Superior temporal gyrus (tissue), 1 donor: Measurements from ENCODE around the gene KIF14.
"Not testable (repeated sequence)": the region's sequence is repeated elsewhere in the genome, so short reads cannot be mapped to it uniquely, and the experiment has no call there.

Source experiments
- DNase-seq: peaks from one replicate; pipeline ENCODE4 v3.0.0-alpha.2; 2016; ENCODE audit errors: extremely low spot score

Gene KIF14

DNA sequence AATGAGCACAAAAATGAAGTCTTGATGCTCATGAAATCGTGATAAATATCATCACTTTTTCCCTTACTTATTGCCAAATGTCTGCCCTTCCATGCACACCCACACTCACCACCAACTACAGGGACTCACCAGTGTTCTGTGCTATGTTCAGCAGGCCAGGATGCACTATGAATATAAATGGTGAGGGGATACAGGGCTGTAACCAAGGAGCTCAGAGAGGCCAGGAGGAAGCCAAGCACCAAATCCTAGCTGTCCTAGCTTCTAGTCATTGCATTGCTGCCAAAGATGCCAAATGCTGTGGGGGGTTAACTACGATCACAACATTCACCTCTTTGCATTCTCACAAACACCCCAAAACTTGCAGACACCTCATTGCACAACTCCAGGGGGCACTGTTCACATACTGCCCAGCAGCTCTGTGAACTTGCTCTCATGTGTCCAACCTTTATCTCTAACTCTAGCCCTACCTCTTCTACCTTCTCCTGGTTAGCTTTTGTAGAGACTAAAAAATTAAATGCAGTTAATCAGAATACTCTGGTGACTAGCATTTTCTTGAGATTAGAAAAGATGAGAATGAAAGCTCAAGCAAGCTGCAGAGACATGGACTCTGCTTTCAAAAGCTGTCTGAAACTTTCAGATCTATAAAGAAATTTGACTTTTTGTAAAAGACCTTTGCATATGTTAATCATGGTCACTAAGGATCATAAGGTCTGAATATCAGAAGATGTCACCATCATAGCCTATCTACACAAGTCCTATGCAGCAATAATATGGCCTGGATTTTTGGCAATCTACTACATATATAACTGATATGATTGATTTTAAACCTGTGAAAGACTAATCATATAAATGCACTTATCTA, 13.9 kb upstream of the KIF14 start:
- no peak for DNase-seq

DNA sequence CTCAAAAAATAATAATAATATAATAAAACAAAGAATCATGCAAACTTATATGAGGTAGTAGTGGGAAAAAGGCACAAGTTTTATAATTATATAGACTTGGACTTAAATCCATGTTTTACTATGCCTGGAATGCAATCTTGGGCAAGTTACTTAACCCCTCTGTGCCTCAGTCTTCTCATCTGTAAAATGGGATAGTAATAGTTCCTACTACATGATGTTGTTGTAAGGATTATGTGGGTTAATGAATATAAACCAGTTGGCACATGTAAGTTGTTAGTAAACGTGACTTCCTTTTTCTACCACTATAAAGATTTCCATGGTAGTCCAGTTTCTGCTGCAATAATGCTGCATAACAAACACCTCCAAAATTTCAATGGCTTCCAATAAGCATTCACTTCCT, 10.8 kb upstream of the KIF14 start:
- DNase-seq = no peak

DNA sequence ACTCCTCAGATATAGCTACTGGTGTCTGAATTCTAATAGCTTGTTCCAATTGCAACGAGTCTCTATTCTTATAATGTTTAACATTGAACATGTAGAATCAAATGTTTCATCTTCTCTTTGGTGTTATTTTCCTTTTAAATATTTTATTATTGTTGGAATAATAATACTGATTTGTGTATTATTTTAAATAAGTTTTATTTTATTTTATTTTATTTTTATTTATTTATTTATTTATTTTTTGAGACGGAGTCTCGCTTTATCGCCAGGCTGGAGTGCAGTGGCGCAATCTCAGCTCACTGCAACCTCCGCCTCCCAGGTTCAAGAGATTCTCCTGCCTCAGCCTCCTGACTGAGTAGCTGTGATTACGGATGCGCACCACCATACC, 10.0 kb upstream of the KIF14 start:
- not testable (repeated sequence) for DNase-seq

DNA sequence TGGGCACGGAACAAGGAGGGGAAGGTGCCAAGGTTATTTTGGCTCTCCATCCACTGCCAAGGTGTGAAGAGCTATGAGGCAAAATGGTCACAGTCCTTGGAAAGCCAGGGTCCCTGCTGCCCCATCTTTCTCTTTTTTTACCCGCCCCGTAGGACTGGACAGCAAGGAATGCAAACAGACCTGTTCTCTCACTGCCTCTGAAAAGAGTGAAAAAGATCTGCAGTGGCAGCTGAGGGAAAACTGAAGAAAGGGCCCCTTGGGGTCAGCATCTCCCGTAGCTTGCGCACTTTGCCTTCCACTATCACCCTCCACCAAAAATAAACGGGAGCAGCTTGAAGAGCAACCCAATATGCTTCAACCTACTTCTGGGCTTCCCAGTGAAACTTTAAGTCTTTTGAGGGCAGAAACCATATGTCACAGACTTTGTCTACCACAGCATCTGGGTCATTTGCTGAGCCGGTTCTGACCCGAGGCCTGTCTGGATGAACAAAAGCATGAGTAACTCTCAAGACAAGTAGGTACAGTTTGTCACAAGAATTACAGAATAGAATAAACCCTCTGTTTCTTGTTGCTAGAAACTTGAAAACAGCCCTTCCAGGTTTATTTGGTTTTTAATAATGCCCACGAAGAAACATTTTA, 9.4 kb upstream of the KIF14 start:
- no peak for DNase-seq

DNA sequence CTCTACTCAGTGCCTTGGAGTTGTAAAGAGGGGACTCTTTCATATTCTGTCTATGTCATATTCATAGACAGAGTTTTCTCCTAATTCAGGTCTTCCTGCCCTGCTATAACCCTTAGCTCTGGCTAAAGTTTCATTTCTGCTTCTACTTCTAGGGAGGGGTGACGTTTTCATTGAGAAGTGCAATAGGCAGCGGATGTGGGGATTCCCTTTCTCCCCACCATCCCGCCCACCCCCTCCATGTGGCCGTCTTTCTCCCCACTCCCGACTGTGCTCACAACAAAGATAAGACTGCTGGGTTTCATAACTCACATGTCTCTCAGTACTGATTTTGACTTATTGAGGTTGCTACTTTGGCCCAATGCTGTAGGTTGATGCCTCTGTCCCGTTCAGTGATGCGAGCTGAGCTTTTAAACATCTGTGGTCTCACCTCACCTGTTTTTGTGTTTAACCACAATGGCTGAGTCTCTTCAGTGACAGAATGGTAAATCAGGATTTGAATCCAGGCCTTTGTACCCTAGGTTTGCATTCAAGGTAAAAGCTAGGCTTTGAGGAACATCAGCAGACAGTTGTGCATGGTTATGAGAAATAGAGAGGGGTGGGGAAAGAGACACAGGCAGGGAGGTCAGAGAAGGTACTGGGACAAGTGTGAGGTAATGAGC, 7.8 kb upstream of the KIF14 start:
- DNase-seq = no peak

DNA sequence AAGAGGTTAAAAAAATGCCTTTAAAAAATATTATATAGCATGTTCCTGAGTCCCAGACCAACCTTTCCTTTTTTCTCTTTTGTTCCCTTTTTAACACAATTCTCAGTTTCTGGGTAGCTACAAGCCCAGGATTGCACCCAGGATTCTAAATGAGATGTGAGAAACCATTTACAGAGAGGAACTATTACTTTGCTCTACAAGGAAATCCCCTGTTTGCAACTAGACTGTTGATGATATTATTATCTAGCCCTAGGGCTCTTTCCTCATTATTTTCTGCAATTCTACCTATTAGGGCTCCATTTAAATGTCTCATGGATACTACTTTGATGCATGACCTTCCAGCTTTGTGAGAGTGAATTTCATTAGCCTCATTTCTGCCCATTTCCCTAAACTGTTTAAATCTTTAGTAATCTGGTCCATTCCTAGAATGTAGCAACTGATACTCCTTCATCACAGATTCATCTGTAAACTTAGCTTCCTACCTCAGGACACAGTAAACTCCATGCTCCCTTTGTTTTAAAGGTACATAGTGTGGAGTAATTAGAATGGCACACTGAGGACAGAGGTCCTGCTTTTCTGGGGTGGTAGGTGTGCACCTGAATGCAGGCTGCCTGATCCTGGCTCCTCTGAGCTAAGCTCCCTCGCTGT, 7.1 kb upstream of the KIF14 start:
- no peak for DNase-seq

DNA sequence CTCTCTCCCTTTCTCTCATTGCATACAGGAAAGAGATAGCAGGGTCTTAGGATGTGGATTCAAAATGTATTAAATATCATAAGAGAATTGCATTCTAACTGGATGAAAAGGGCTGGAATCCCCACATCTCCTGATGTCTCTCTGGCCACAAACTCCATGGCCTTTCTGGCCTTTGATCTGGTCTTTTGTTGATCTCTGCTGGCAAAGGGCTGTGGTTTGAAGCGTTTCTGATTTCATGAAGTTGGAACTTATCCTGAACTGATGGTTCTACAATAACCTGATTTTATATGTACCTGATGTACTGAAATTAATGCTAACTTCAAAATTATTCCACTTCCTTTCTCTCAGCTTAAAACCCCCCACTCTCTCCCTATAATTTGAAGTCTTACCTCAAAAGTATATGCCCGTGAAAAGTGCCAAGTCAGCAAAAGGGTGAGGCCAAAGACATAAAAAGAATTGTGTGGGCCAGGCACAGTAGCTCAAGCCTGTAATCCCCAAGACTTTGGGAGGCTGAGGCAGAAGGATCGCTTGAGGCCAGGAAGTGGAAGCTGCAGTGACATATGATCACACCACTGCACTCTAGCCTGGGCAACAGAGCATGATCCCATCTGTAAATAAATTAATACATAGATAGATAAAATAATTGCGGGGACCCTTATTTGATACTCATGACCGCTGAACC, 6.4 kb upstream of the KIF14 start:
- no peak for DNase-seq

DNA sequence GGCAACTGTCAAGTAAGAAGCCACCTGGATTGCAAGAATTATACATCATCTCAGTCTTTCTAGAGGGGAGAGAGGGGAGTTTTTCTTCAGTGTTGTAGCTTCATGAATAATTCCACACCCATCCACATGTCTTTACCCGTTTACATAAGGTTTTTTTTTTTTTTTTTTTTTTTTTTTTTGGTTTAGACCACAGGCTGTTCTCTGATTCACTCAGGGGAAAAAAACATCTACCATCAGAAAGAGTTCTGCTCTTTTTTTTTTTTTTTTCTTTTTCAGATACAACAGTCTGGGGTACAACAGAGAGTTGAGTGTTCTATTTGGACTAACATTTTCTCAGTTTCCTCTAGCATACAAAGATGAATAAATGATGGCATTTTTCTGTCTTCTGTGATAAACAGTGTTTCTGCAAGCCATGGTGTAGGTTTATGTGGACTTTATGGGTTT, 4.9 kb upstream of the KIF14 start:
- peak; percentile 66 for DNase-seq

DNA sequence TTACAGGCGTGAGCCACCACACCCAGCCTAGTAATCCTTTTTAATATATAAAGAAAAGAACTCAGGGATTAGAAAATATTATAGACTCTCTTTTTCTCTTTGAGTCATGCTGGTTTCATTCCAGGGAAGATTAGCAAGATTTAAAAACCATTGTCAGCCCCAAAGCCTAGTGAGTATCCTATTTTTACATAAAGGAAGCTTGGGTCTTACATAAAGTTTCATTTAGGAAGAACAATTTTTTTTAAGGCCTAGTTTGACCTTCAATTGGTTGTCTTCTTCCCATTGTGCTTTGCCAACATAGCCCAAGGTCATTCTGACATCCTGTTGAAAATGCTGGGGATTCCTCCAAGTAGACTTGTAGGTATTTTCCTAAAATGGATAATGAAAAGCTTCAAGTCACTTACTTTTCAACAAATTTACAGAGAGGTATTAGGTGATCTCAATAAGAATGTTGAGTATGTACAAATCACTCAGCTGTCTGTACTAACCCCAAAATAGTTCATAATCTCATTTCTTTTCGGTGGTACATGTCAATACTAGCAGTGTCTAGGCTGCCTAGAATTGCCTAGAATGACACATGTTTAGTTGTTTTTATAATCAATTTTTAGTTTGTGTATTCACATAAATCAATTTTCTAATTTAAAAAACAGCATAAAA, 4.3 kb upstream of the KIF14 start:
- DNase-seq = peak; percentile 44

DNA sequence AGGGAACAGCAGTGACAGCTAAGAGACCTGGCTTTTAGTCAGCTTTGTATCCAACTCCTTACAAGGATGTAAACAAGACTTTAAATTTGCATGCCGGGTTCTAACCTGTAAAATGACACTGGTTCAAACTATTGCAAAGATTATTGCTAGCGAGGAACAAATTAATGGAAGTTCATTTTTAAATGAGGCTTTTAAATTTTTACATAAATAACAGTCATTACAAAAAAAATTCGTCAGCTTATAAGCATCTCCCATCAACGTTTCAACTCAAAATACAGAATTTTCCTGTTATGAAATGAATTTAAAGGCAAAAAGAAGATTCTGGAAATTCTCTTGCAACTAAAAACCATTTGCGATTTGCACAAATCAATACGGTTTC, 668 bp downstream of the KIF14 start:
- DNase-seq = no peak

DNA sequence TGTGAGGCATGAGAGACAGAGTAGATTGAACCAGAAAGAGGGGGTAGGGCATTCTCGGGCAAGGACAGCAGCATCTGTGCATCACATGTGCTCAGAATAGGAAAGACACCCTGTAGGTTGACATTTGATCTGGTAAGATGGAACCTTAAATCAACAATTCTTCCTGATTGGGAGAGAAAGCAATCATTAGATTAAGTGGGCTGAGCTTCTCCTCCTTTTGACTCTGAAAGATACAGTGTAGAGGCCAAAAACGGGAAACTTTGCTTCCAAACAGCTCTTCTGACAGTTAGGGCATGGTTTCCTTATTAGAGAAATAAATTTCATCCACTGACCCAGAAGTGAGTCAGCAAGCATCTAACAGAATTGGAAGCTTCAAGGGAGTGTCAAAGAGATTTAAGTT, 9.7 kb downstream of the KIF14 start:
- DNase-seq = no peak

DNA sequence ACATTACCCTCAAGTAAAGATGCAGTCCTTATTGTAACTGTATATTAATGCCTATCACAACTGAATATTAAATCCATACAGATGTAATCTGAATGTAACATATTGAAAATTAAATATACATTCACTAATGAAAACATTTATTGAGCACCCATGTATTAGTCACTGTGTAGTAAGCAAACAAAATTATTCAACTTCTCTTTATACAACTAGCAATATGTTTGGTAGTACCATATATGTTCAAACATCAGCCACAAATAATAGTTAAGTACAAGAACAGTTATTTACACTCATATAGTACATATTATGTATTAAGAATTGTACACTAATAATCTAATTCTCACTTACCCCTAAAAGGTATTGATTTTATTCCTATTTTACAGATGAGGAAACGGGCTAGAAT, 17.9 kb downstream of the KIF14 start:
- DNase-seq = no peak

DNA sequence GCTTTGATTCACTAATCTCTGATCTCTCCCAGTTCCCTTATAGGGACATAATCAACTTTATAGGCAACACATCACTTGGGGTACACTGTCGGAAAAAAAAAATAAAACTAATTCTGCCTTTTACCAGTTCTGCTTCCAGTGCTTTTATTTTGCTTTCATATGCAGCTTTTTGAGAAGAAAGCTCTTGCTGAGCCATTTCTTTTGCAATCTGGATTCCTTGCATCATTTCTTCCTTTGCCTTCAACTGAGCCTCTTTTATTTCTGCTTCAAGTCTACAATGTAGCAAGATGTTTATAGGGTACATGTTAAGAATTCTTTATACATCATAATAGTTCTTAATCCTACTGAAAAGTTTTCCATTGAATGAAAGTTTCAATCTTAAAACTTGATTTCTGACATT, 30.6 kb downstream of the KIF14 start:
- DNase-seq = no peak

DNA sequence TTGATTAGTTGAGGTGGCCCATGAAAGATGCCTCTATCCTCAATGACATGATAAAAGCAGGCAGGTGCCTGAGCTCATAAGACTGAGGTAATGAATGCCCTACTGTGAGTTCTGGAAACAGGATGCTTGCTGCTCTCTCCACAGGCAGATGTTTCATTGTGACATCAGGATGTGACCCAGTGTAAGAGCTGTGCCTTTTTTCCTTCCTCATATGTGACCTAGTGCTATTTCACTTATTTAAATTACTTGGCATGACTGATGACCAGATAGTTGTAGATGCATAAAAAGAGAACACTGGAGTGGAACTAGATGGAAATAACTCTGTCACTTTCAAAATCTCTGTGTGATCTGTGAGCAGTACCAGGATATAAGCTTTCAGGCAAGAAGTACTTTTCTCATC, 31.9 kb downstream of the KIF14 start:
- DNase-seq = no peak

DNA sequence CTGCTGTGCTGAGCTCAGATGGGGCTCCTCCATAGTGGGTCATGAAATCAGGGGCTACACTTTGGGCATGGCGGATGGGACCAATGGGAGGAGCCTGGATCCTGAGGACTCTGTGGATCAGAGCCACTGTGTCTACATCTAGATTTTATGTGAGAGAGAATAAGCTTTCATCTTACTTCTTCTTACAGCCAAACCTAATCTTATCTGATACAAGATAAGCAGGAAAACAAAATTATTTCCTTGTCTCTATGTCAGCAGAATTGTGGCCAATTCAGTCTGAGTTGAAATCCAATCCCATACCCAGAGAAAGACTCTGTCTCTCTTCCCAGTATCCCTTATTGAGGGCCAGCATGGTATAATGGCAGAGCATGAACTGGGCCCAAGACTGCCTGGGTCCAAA, 56.2 kb downstream of the KIF14 start:
- DNase-seq = peak; percentile 1

DNA sequence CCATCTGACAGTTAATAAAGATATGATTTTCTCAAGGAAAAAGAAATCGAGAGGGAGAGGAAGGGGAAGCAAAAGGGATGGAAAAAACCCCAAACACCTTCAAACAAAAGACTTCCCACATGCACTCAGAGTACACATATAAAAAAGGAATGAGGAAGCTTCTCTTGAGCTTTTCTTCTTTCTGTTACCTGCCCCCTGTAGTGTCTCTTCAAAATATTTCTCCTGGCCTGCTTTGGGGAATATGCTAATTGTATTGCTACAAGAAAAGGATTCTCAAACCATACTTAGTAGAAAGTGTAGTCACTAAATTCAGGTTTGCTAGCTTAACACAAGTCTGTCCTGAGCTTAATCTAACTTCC, 58.7 kb downstream of the KIF14 start:
- no peak for DNase-seq

DNA sequence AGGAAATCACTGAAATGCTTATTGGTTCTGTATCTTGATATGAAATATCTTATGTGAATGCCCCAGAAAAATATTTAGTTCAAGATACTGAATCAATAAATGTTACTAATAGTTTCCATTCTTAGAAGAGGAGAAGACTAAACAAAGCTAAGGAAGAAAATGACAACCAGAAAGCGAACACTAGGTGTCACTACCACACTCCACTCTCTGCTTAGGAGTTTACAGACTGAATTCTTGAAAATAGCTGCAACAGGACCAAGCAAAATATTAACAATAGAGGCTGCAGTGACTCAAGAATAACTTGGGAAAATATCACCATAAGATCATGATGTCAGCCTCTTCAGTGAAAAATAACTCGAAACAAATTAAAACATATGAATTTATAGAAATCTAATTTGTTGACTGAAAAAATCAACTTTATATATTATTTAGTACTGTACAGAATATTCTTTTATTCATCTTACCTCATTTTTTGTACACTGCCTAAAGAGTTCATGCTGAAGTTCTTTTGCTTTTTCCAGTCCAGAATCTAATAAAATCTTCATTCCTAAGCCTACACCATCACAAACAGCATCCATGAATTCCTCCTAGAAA, 61.6 kb downstream of the KIF14 start:
- DNase-seq = peak; percentile 75

DNA sequence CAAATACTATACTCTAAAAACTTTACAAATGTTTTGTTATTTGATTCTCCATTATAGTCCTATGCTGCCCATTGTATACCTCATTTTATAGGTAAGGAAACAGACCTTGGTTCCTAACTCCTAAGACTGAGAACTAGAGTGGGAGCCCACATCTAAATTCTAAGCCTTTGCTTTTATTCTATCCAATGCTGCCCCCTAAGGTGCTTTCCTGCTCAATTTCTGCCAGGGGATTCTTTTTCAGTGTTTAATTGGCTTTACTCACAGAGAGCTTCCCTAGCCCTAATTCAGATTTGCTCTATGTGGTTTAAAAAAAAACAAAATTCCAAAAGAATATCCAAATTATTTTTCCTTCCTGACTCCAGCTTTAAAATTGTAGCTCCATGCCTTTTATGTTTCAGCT, 64.5 kb downstream of the KIF14 start:
- DNase-seq = no peak

DNA sequence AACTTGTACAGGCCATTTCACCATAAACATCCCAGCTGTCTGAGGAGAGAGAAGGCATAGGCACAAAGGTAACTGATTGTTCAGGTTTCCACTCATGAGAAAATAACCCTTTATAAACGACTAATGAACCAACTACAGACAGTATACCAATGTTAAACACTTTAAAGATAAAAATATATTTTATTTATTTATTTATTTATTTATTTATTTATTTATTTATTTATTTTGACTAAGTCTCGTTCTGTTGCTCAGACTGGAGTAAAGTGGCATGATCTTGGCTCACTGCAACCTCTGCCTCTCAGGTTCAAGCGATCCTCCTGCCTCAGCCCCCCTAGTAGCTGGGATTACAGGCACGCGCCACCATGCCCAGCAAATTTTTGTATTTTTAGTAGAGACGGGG, 67.8 kb downstream of the KIF14 start:
- not testable (repeated sequence) for DNase-seq

DNA sequence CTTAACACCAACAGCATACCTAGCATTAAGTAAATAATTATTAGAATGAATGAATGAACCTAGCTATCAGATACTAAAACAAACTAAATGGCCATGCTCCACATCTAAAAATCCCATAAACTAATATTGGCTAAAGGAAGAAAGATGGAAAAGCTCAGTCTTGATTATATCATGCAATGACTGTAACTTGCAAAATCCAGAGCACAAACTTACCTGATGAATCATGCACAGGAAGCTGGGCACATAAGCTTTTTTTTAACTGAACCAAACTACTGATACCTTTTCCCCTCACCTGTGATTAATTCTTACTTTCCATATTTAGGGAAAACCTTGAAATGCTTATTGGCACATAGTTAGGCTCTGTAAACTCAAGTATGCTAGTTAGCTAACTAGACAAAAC, 70.2 kb downstream of the KIF14 start:
- DNase-seq = no peak

DNA sequence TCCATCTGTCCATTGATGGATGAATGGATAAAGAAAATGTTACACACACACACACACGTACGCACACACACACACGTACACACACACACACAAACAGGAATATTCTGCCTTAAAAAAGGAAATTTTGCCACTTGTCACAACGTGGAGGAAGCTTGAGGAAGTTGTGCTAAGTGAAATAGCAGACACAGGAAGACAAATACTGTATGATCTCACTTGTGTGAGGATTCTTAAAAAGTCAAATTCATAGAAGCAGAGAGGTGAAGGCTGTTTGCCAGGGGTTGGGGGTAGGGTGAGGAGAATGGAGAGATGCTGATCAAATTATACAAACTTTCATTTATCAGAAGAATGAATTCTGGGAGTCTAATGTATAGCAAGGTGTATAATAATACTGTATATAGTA, 73.2 kb downstream of the KIF14 start:
- no peak for DNase-seq
